Stimulated activated CD4-positive, alpha-beta T cell treated with anti-CD3 and anti-CD28 coated beads, Interleukin-1b, Interleukin-23, amount 100 ng/mL, for 1 hour (primary cell): ENCODE results near the gene FAH.
A peak's percentile ranks its signal among the peaks of the same experiment; 100 is the strongest.
"Not testable (repeated sequence)": the region's sequence is repeated elsewhere in the genome, so short reads cannot be mapped to it uniquely, and the experiment has no call there.

Source experiments
- DNase-seq, 2 donors: peaks; one replicate each; pipeline ENCODE4 v3.0.0-alpha.2; 2020; ENCODE audit warnings: low read depth in 2 of 2

FAH gene

GRCh38 chr15:80151576-80151975 lies 1.2 kb upstream of the FAH start:
- DNase-seq = no peak

DNA sequence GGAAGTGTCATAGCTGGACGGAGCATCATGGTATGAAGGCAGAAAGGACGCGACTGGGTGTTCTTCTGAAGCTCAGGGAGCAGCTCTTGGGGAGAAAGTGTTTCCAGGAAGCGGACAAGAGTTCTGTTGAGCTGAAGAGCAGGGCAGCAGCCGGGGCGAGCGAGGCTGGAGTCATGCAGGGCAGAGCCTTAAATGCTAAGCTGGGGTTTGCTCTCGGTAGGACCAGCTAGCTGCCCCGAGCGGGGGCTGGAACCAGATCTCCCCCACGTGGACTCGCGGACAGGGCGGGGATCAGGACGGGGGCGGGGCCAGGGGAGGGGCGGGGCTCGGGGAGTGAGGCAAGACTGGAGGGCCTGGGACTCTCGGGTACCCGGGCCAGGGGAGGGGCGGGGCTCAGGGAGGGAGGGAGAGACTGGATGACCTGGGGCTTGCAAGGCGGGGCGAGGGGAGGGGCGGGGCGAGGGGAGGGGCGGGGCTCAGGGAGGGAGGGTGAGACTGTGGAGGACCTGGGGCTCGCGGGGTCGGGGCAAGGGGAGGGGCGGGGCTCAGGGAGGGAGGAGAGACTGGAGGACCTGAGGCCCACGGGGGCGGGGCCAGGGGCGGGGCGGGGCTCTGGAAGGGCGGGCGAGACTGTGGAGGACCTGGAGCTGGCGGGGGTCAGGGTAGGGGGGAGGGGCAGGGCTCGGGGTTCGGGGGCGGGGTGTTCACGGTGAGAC lies 461 bp upstream of the FAH start:
- peak; percentile 75 to 83 for DNase-seq

DNA sequence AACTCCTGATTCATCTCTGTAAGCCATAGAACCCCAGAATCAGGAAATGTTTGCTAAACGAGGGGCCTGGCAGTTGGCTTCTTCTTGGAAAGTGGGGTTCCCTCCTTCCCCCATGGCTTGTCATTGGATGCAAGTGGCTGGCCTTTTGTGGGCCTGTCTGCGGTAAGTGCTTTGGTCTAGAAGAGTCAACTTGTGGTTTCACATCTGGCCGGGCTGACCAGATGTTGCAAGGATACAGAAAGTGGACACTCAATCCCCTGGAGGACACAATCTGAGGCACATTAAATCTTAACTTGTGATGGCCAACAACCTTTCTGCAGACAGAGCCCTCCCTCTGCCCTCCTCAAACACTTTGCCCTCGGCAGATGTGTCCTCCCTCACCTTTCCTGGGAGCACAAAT lies 1.1 kb downstream of the FAH start:
- DNase-seq = no peak

DNA sequence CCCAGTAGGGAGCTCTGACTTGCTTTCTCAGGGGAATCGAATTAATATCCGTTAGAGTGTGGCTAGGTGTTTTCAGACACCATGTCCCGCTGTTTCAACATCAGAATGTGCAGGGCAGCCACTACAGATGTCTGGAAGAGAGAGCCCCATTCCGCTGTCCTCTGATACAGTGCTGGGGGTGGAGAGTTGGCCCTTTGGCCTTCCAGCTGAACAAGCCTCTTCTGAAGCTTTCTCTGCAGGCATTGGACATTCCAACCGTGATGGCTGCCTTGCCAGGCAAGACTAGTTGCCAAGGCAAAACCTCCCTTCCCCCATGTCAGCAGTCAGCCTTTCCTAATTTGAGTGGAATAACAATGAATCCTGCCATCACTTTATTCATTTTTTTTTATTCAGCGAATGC lies 1.5 kb downstream of the FAH start:
- DNase-seq = no peak

- DNase-seq = no peak
Measured at GRCh38 chr15:80155001-80155377, 2.2 kb downstream of the FAH start.

DNA sequence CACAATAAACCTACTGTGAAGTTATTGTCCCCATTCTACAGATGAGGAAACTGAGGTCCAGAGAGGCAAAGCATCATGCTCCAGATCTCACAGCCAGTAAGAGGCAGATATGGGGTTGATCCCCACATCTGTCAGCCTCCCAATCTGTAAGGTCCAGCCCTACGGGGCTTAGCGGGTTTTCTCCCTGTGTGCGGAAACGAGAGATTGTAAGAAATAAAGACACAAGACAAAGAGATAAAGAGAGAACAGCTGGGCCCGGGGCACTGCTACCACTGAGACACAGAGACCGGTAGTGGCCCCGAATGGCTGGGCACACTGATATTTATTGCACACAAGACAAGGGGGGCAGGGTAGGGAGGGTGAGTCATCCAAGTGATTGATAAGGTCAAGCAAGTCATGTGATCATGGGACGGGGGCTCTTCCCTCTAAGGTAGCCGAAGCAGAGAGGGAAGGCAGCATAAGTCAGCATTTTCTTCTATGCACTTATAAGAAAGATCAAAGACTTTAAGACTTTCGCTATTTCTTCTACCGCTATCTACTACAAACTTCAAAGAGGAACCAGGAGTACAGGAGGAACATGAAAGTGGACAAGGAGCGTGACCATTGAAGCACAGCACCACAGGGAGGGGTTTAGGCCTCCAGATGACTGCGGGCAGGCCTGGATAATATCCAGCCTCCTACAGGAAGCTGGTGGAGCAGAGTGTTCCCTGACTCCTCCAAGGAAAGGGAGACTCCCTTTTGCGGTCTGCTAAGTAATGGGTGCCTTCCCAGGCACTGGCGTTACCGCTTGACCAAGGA lies 2.8 kb downstream of the FAH start:
- DNase-seq = not testable (repeated sequence)

DNA sequence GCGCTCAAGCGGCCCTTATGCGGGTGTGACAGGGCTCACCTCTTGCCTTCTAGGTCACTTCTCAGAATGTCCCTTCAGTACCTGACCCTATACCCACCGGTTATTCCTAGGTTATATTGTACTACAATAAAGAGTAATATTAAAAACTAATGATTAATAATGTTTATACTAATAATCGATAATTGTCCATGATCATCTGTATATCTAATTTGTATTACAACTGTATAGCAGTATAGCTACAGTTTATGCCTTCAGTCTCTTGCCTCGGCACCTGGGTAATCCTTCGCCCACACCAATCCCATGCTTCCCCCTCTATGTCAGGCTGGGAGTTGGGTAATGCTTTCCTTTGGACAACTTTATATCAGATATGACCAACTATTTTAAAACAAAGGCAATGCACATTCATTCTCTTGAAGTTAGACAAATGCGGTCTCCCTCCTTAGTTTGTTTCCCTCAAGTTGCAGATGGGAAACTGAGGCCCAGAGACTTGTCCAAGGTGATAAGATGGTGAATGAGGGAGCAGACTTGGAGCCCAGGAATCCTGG lies 3.4 kb downstream of the FAH start:
- DNase-seq = no peak

- no peak for DNase-seq
Measured at GRCh38 chr15:80157215-80157614, 4.4 kb downstream of the FAH start.

- no peak for DNase-seq
Measured at GRCh38 chr15:80159301-80159700, 6.5 kb downstream of the FAH start.

DNA sequence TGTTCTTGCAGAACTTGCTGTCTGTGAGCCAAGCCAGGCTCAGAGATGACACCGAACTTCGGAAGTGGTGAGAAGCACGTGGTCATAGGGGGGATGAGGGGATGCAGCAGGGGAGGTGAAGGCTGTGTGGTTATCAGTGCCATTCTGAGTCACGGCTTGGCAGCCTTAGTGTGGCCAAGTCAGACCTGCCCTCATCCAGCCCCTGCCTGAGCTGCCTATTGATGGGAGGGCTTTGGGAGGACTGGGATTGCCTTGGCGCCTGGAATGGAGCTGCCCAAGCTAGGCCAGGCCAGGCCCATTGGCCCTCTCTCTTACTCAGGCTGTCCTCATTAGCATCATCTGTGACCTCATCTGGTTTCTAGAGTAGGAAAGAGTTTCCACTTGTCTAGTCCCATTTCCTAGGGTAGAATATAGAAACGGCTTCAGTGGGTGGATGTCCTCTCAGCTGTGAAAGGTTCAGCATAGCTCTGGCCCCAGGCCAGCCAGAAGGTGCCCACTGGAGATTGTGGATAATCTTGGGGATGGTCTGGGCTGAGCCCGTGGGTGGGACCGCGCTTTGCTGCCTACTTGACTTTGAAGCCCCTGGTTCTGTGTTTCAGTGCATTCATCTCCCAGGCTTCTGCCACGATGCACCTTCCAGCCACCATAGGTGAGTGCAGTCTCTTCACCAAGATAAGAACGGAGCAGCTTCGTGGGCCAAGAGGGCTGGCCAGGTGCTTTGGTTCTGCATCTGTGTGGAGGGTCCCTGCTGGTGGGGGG lies 7.2 kb downstream of the FAH start:
- no peak for DNase-seq

DNA sequence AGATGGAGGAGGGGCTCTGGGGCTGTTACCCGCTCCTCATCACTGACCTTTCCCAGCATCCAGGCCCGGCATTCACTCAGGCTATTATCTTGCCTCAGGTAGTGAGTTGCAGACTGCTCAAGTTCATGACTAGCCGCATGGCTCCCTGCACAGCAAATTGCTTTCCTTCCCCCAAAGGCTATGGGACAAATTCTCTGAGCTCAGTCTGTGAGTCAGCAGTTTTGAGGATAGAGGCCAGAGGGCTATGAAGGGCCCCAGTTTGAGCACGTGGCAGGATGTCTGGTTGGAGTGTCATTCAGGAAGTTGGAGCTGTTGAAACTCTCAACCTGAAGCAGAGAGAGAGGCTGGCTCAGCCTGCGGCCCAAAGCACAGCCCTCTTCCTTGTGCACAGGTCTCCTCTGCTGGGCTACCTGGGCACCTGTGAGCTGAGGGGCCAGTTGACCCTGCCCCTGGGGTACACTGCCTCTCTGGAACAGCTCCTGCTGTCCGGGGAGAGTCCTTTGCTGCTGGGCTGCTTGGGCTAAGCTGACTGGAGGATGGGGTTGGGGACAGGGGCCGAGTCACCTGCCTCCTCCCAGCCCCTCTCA lies 7.9 kb downstream of the FAH start:
- DNase-seq = no peak

- no peak for DNase-seq
Measured at GRCh38 chr15:80161468-80162016, 8.7 kb downstream of the FAH start.

DNA sequence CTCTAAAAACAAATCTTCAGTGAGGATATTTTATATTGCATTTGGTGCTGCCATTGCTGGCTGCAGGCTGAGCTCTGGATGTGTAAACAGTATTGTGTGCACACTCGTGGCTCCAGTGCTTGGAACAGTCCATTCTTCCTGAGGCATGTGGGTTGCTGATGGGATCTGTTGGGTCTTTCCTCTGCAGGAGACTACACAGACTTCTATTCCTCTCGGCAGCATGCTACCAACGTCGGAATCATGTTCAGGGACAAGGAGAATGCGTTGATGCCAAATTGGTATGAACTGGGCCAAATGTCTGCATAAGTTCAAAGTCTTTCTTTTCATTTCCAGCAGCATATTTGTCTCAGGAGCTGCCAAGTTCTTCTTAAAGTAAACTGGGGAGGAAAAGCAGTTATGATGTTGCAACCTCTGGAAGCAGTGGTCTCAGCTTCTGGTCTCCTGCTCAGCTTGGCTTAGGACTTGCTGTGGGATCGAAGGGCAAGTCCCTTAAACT lies 9.3 kb downstream of the FAH start:
- DNase-seq = no peak

DNA sequence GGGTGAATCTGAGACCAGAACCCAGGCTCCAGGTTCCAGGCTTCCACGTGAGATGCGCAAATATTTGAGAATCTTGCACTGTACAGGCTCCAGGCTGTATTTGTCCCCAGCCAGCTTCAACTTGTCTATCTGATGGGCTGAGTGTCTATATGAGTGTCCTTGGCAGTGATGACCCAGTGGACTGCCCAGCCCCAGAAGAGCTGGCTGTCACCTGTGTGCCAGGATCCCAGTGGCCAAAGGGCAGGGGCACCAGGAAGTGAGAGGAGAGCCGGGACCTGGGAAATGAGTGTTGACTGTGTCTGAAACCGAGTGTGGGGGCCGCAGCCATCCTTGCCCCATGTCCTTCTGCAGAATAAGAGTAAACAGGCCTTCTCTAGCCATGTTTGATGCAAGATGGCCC lies 10.4 kb downstream of the FAH start:
- no peak for DNase-seq

DNA sequence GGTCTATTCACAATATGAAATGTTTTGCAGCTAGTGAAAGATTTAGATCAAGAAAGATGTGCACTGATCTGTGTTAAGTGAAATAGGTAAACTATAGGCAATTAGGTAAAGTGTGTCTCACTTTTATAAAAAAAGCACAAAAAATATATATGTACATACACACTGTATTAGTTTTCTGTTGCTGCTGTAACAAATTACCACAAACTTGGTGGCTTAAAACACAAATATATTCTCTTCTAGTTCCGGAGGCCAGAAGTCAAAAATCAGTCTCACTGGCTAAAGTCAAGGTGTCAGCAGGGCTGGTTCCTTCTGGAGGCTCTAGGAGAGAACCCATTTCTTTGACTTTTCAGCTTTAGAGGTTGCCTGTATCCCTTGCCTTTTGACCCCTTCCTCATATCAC lies 11.1 kb downstream of the FAH start:
- DNase-seq = no peak

GRCh38 chr15:80167936-80168335 lies 15.1 kb downstream of the FAH start:
- no peak for DNase-seq

- no peak for DNase-seq
Measured at GRCh38 chr15:80168421-80168820, 15.6 kb downstream of the FAH start.

- no peak for DNase-seq
Measured at GRCh38 chr15:80169768-80170357, 17.1 kb downstream of the FAH start.

DNA sequence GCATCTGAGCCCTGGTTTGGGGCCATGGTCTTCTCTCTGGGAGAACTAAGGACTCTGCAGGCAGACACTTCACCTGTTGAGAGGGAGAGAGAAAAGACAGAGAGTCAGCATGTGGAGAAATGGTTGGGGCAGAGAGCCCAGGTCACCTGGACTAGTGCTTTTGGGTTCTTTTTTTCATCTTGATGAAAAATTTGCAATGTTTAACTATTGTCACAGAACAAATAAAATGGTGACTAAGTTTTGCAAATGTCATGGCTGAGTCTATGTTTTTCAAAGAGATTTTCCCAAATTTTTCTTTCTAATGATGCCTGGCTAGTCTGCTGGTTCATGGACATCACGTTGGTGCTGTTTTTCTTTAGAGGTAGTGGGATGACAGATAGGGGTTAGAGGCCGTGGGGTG lies 17.8 kb downstream of the FAH start:
- no peak for DNase-seq

DNA sequence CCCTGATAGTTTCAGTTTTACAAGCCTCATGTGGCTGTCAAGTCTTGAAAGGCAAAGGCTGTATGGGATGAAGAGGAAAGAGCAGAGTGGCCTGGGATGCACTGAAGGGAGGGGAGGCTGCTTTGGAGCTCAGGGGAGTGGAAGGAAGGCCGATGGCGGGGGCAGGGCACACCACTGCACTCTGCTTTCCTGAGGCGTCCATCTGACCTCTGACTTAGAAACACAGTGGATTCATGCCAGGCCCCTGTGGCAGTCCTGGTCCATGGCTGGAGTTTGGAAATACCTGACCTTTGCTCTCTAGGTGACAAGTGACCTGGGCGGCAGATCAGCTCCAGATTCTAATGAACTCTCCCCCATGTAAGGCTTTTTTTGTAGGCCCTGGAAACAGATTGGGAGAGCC lies 19.0 kb downstream of the FAH start:
- no peak for DNase-seq

DNA sequence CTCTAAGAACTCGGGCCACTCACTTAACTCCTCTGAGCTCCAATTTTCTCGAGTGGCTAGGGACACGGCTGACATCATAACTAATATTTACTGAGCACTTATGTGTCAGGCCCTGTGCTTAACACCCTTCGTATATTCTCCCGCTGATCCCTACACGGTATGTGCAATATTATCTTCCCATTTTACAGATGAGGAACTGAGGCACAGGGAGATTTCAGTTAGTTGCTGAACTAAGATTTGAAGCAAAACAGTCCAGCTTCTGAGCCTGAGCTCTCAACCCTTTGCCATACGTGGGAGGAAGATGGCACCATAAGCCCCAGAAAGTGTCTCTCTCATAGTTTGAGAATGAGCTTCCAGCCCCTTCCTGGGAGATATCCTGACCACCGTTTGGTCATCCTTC lies 19.6 kb downstream of the FAH start:
- DNase-seq = no peak
